Ovary (tissue), 9 donors: ENCODE data around the gene SLC11A2. TPM values are rescaled to one million over a fixed set of nuclear protein-coding genes. Genes with fewer than 3 reads are reported as not detected.

ENCODE experiments used
- DNase-seq, 5 donors: peaks; one replicate each; pipeline ENCODE4 v3.0.0-alpha.2; 2019 to 2020
- H3K27ac ChIP-seq, 2 donors: fragments of 200-600 bp; one replicate each; pipeline versions ENCODE4 v1.5.1 to v1.8.0; 2019 to 2022
- H3K27me3 ChIP-seq: fragments of 200-600 bp; one replicate; pipeline ENCODE4 v1.8.0; 2022
- H3K36me3 ChIP-seq: fragments of 200-600 bp; sonication (generic); one replicate; pipeline ENCODE4 v1.5.1; 2019
- H3K4me1 ChIP-seq: one replicate; pipeline ENCODE4 v1.8.1; 2013; ENCODE audit warnings: mild to moderate bottlenecking, moderate library complexity; ENCODE audit not compliant: insufficient read depth
- H3K4me3 ChIP-seq: fragments of 200-600 bp; sonication (generic); one replicate; pipeline ENCODE4 v1.5.1; 2017
- H3K9me3 ChIP-seq, 2 donors: fragments of 200-600 bp in 1 of 2; sonication (generic) in 1 of 2; one replicate each; pipeline versions ENCODE4 v1.5.1 to v1.8.1; 2013 to 2019; ENCODE audit warnings: mild to moderate bottlenecking in 1 of 2, moderate library complexity in 1 of 2
- CTCF ChIP-seq, 3 donors: fragments of 450-650 bp in 2 of 3; fragments of 200-600 bp in 1 of 3; IDR thresholded peaks; one replicate each; pipeline versions ENCODE4 v1.5.1 to v1.8.0; 2016 to 2022; ENCODE audit warnings: antibody characterized with exemption in 3 of 3, mild to moderate bottlenecking in 1 of 3
- EP300 ChIP-seq: sonication (generic); formaldehyde crosslinking; IDR thresholded peaks from one replicate; pipeline ENCODE4 v1.6.1; 2017; ENCODE audit warnings: antibody characterized with exemption
- POLR2A ChIP-seq: fragments of 450-650 bp; IDR thresholded peaks from one replicate; pipeline ENCODE4 v1.6.1; 2017; ENCODE audit warnings: antibody characterized with exemption, mild to moderate bottlenecking, moderate library complexity
- WGBS, 3 donors: extraction: QIAGEN DNeasy Blood & Tissue Kit in 1 of 3; methylation state at CpG; one replicate each; pipeline versions ENCODE4 v1.1.5 to v1.1.7; 2013 to 2017; 5-methylcytosine and 5-hydroxymethylcytosine counted together
- intact Hi-C, 4 donors: fragments of 100-400 bp; cut with DNase I; formaldehyde crosslinking; loops; one replicate each; pipeline versions ENCODE4 v1.11.0 to v1.15.1; 2022 to 2023
- polyA plus RNA-seq, 2 donors: library from polyadenylated mRNA; stranded (reverse); fragments of 200-250 nt in 1 of 2; fragments of 350-450 nt in 1 of 2; fragmentation: Illumina TruSeq in 1 of 2; extraction: RNeasy Lipid Tissue Mini Kit (QIAGEN cat#74804) in 1 of 2; gene quantifications; one replicate each; pipeline ENCODE4 v1.2.3, GENCODE V29; 2013 to 2014
- total RNA-seq, 7 donors: library from RNA; depleted of rRNA in 2 of 7; stranded (reverse); fragments of >200 nt in 2 of 7; fragmentation: NEBNext Ultra II Directional in 3 of 7; extraction: Animal tissue kit (Norgen Biotek cat#: 25700) in 3 of 7; gene quantifications; one replicate each; pipeline versions ENCODE4 v1.1.0 to v1.2.4, GENCODE V29; 2016 to 2023
- donor health status: DM: no; HTN: no; CAD: no; lungs with moderate emphysema.
- donor health status: DM: no; HTN: no; CAD: no.
- donor health status: Bipolar disorder and iron deficiency.
- donor health status: DM: yes; HTN: yes; CAD: no.
- donor health status: DM: no; HTN: no; CAD: no.
- donor health status: DM: yes; HTN: yes; CAD: no.

Gene SLC11A2
- total and polyA plus RNA-seq, 9 donors, result 13.6 to 48.8 (median 38.7) TPM

- H3K27me3 ChIP-seq, result no peaks in the 10 kb centered on the region
- H3K36me3 ChIP-seq, result no peaks in the 10 kb centered on the region
- H3K4me1 ChIP-seq, result no peaks in the 10 kb centered on the region
- no peak for TF ChIP-seq POLR2A
- no peak for TF ChIP-seq CTCF (IDR thresholded peaks at IDR 0.05)
- no peak for TF ChIP-seq EP300
- H3K9me3 ChIP-seq, result no peaks in the 10 kb centered on the region
- intact Hi-C loops, result loop anchor here in 2 of 4 donors (10.0 kb wide), 2 partner anchors 57 to 217 kb away; partner anchors contain the start of gene ATF1 (in 1 of the 2)
- WGBS, 3 donors, result 74 to 83% (median 82%) methylated on average over 6 of the region's 6 CpGs
- no peak overlapping the region for H3K27ac ChIP-seq
- H3K4me3 ChIP-seq, result no peak overlapping the region
- DNase-seq, result no peak
Measured at GRCh38 chr12:50981319-50982239, 44.6 kb downstream of the SLC11A2 start.

GRCh38 chr12:50980545-50980944, 45.6 kb downstream of the SLC11A2 start:
- no peak overlapping the region for H3K4me3 ChIP-seq
- H3K9me3 ChIP-seq, result no peaks in the 10 kb centered on the region
- H3K27ac ChIP-seq, result no peak overlapping the region
- 91 to 97% (median 96%) methylated on average over 2 of the region's 2 CpGs for WGBS, 3 donors
- H3K27me3 ChIP-seq, result no peaks in the 10 kb centered on the region
- no peak for DNase-seq
- H3K36me3 ChIP-seq, result no peaks in the 10 kb centered on the region
- no peaks in the 10 kb centered on the region for H3K4me1 ChIP-seq
- TF ChIP-seq POLR2A, result no peak
- intact Hi-C loops, result loop anchor here in 2 of 4 donors (10.0 kb wide), 2 partner anchors 56 to 216 kb away; partner anchors contain the start of gene ATF1 (in 1 of the 2)

- no peaks in the 10 kb centered on the region for H3K27me3 ChIP-seq
- no peak overlapping the region for H3K27ac ChIP-seq
- TF ChIP-seq POLR2A (no peak), CTCF (IDR thresholded peaks at IDR 0.05) (no peak), EP300 (no peak)
- intact Hi-C loops, result loop anchor here in 2 of 4 donors (10.0 kb wide), 2 partner anchors 55 to 215 kb away; partner anchors contain the start of gene ATF1 (in 1 of the 2)
- 66 to 78% (median 69%) methylated on average over 6 of the region's 6 CpGs for WGBS, 3 donors
- no peaks in the 10 kb centered on the region for H3K4me1 ChIP-seq
- H3K4me3 ChIP-seq, result no peak overlapping the region
- no peaks in the 10 kb centered on the region for H3K36me3 ChIP-seq
- DNase-seq, result no peak
- H3K9me3 ChIP-seq, result no peaks in the 10 kb centered on the region
Measured at GRCh38 chr12:50979369-50980052, 46.7 kb downstream of the SLC11A2 start.

GRCh38 chr12:50971946-50972345, 54.2 kb downstream of the SLC11A2 start:
- no peak for DNase-seq
- Histone ChIP-seq H3K36me3 (no peaks in the 10 kb centered on the region), H3K4me1 (no peaks in the 10 kb centered on the region), H3K4me3 (no peak overlapping the region), H3K9me3 (no peaks in the 10 kb centered on the region), H3K27me3 (no peaks in the 10 kb centered on the region), H3K27ac (no peak overlapping the region)
- intact Hi-C loops, result no loop called here
- no peak for TF ChIP-seq POLR2A
- no peak for TF ChIP-seq CTCF (IDR thresholded peaks at IDR 0.05)
- no peak for TF ChIP-seq EP300
